Measurements from ENCODE around the gene STT3B. TPM values are rescaled to one million over a fixed set of nuclear protein-coding genes. Genes with fewer than 3 reads are reported as not detected.

The STT3B gene
- total and polyA plus RNA-seq, 2 of the 4 experiments (the other 2 are of a cell fraction), result 45.5 to 86.4 TPM

DNA sequence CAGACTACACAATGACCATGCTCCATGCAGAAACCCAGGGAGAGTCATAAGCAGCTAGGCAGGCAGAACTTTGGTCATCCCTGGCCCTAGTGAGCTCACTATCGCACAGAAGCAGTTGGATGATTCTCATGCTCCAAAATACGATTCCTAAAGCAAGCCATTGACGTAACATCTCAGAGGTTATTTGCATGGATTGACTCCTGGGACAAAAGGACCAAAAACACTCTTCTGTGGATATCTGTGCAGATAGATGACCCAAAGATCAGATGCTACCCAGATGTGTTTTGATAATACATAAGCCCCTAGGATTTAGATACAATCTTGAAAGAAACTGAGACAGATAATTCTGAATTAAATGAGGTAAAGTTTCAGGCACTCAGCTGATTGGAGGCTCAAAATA is 33.4 kb upstream of the STT3B start:
- no peak for TF ChIP-seq RCOR1 (IDR thresholded peaks at IDR 0.05; ENCODE audit: insufficient replicate concordance, low read length)
- no peak for TF ChIP-seq FOS (IDR thresholded peaks at IDR 0.05; ENCODE audit: low read depth, low read length)
- no peak for TF ChIP-seq CHD1 (IDR thresholded peaks at IDR 0.05; ENCODE audit: low read depth, low read length)
- no peak for TF ChIP-seq MAFK (IDR thresholded peaks at IDR 0.05; ENCODE audit: low read depth, low read length)
- no peak for TF ChIP-seq CEBPB (IDR thresholded peaks at IDR 0.05; ENCODE audit: low read depth, low read length)
- TF ChIP-seq POLR2A (IDR thresholded peaks at IDR 0.05; ENCODE audit: low read depth, low read length), result no peak
- TF ChIP-seq, protein P1, sequence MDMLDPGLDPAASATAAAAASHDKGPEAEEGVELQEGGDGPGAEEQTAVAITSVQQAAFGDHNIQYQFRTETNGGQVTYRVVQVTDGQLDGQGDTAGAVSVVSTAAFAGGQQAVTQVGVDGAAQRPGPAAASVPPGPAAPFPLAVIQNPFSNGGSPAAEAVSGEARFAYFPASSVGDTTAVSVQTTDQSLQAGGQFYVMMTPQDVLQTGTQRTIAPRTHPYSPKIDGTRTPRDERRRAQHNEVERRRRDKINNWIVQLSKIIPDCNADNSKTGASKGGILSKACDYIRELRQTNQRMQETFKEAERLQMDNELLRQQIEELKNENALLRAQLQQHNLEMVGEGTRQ (IDR thresholded peaks at IDR 0.05; ENCODE audit: low read depth, low read length), result no peak
- no peak for TF ChIP-seq MAZ (IDR thresholded peaks at IDR 0.05; ENCODE audit: borderline replicate concordance, low read depth, low read length)
- no peak for TF ChIP-seq NFE2L2 (IDR thresholded peaks at IDR 0.05; ENCODE audit: low read depth, low read length)
- no peak for TF ChIP-seq BHLHE40 (IDR thresholded peaks at IDR 0.05; ENCODE audit: low read depth, low read length)
- intact Hi-C loops (cut with micrococcal nuclease) (no loop called here), in situ Hi-C loops (cut with MboI; ENCODE audit: low sequenced_read_pairs) (no loop called here), dilution Hi-C loops (cut with HindIII; ENCODE audit: low sequenced_read_pairs, unreplicated experiment) (no loop called here)
- Histone ChIP-seq H4K20me1 (ENCODE audit: insufficient read depth, low read length) (no peaks in the 10 kb centered on the region), H3K23ac (ENCODE audit: low read depth, low read length) (no peak overlapping the region), H2BK15ac (ENCODE audit: low read depth, low read length) (no peak overlapping the region), H2BK5ac (ENCODE audit: low read depth, low read length, poor library complexity, severe bottlenecking) (no peak overlapping the region), H3K9me1 (ENCODE audit: insufficient read depth, low read length) (no peaks in the 10 kb centered on the region), H3K4me1 (ENCODE audit: control insufficient read depth, insufficient read depth, low read length) (no peaks in the 10 kb centered on the region), H3K14ac (replicated peaks; ENCODE audit: low read depth, low read length) (no peak overlapping the region), H3K79me1 (ENCODE audit: low read depth in 1 of 2, low read length in 2 of 2) (no peaks in the 10 kb centered on the region), H3K56ac (ENCODE audit: extremely low read depth, insufficient read depth, low read length) (no peak overlapping the region), H2AK5ac (ENCODE audit: low read depth, low read length) (no peak overlapping the region), H3K9ac (ENCODE audit: low read depth, low read length) (no peak overlapping the region), H3K4ac (ENCODE audit: low read depth, low read length) (no peak overlapping the region), H2BK20ac (ENCODE audit: low read depth, low read length) (no peak overlapping the region), H3K27me3 (ENCODE audit: control insufficient read depth, insufficient read depth, low read length) (peaks cover 4% of the 10 kb centered on the region), H3K27ac (ENCODE audit: insufficient read depth, low read length) (no peak overlapping the region), H2AK9ac (replicated peaks; ENCODE audit: low read depth, low read length, poor library complexity) (no peak overlapping the region), H3K9me3 (ENCODE audit: control insufficient read depth, insufficient read depth, low read length) (no peaks in the 10 kb centered on the region), H3K4me2 (ENCODE audit: low read depth, low read length) (no peak overlapping the region), H3K36me3 (ENCODE audit: control insufficient read depth, insufficient read depth, low read length) (no peaks in the 10 kb centered on the region), H2AFZ (replicated peaks; ENCODE audit: low read length, poor library complexity) (no peak overlapping the region), H3K18ac (ENCODE audit: low read depth, low read length) (no peak overlapping the region), H4K8ac (ENCODE audit: low read depth in 2 of 2, low read length in 2 of 2) (no peak overlapping the region), H2BK120ac (ENCODE audit: low read depth, low read length) (no peak overlapping the region), H4K91ac (ENCODE audit: insufficient read depth, low read depth, low read length) (no peak overlapping the region), H4K5ac (ENCODE audit: low read depth, low read length) (no peak overlapping the region), H3K4me3 (ENCODE audit: insufficient read depth, low read depth, low read length) (no peak overlapping the region)
- WGBS, 2 experiments (ENCODE audit: extremely low coverage in 2 of 2, insufficient read length in 1 of 2), result no CpG with 5 or more reads among the region's 3 CpGs
- ChIA-PET POLR2A (ENCODE audit: unreplicated experiment) (no interaction called here), CTCF (interaction anchor here (0.6 kb wide), 1 partner anchor 15 kb away, joined by 3 read pairs; no protein-coding TSS in a partner anchor)
- ATAC-seq (ENCODE audit: low read depth), result no peak
- BruUV-seq (replicated peaks), result no TSS peak
- DNase-seq, result no peak
